ENCODE results near the gene SLC35D1. TPM values are rescaled to one million over a fixed set of nuclear protein-coding genes. Genes with fewer than 3 reads are reported as not detected.

Gene SLC35D1
- total RNA-seq, 1 experiment from 2014 or later = 7.0 TPM

- POLR2A ChIA-PET = no interaction called here
- Histone ChIP-seq H3K27me3 (ENCODE audit: control insufficient read depth, insufficient read depth, low read length) (no peaks in the 10 kb centered on the region), H3K4me1 (ENCODE audit: control insufficient read depth, insufficient read depth, low read length) (no peaks in the 10 kb centered on the region), H3K9me3 (ENCODE audit: control insufficient read depth, insufficient read depth, low read depth, low read length) (no peaks in the 10 kb centered on the region), H3K36me3 (ENCODE audit: control insufficient read depth, insufficient read depth, low read length) (no peaks in the 10 kb centered on the region), H3K4me3 (ENCODE audit: low read depth in 2 of 2, low read length in 2 of 2) (no peak overlapping the region), H3K27ac (ENCODE audit: low read length) (no peak overlapping the region)
- BruUV-seq (replicated peaks) = no TSS peak
- ATAC-seq (no peak), DNase-seq (ENCODE audit: low read depth, low spot score) (no peak)
- no peak for TF ChIP-seq REST (IDR thresholded peaks at IDR 0.05; ENCODE audit: insufficient read depth in 1 of 2, low read depth in 2 of 2, low read length in 1 of 2)
- no peak for TF ChIP-seq POLR2AphosphoS5 (IDR thresholded peaks at IDR 0.05; ENCODE audit: low read depth, low read length)
- intact Hi-C loops (cut with micrococcal nuclease; ENCODE audit: unreplicated experiment) = no loop called here
- in situ Hi-C loops (cut with HindIII; ENCODE audit: low pct_unique_long_range_greater_than_20kb, low sequenced_read_pairs) = no loop called here
- CTCF ChIA-PET = no interaction called here
Measured at GRCh38 chr1:67020304-67020703, 33.6 kb downstream of the SLC35D1 start.

GRCh38 chr1:67019600-67020136 lies 34.3 kb downstream of the SLC35D1 start:
- in situ Hi-C loops (cut with HindIII; ENCODE audit: low pct_unique_long_range_greater_than_20kb, low sequenced_read_pairs) (no loop called here), intact Hi-C loops (cut with micrococcal nuclease; ENCODE audit: unreplicated experiment) (no loop called here)
- no peaks in the 10 kb centered on the region for H3K36me3 ChIP-seq (ENCODE audit: control insufficient read depth, insufficient read depth, low read length)
- ATAC-seq (no peak), DNase-seq (ENCODE audit: low read depth, low spot score) (no peak)
- BruUV-seq (replicated peaks) = no TSS peak
- ChIA-PET CTCF (no interaction called here), POLR2A (no interaction called here)
- no peak overlapping the region for H3K4me3 ChIP-seq (ENCODE audit: low read depth in 2 of 2, low read length in 2 of 2)
- H3K27ac ChIP-seq (ENCODE audit: low read length) = no peak overlapping the region
- H3K9me3 ChIP-seq (ENCODE audit: control insufficient read depth, insufficient read depth, low read depth, low read length) = no peaks in the 10 kb centered on the region
- H3K4me1 ChIP-seq (ENCODE audit: control insufficient read depth, insufficient read depth, low read length) = no peaks in the 10 kb centered on the region
- H3K27me3 ChIP-seq (ENCODE audit: control insufficient read depth, insufficient read depth, low read length) = no peaks in the 10 kb centered on the region
- TF ChIP-seq REST (IDR thresholded peaks at IDR 0.05; ENCODE audit: insufficient read depth in 1 of 2, low read depth in 2 of 2, low read length in 1 of 2) (no peak), SIN3A (IDR thresholded peaks at IDR 0.05; ENCODE audit: borderline replicate concordance, insufficient read depth, low read depth, low read length) (no peak), CTCF (IDR thresholded peaks at IDR 0.05) (no peak), TCF7L2 (IDR thresholded peaks at IDR 0.05; ENCODE audit: low read depth, low read length) (no peak), POLR2AphosphoS5 (IDR thresholded peaks at IDR 0.05; ENCODE audit: low read depth, low read length) (no peak)

Data from Panc1 (cell line).